D721Med (cell line): ENCODE results near the gene KRT34.

ENCODE experiments used
- DNase-seq: peaks from one replicate; pipeline ENCODE4 v3.0.0; 2011; ENCODE audit warnings: low spot score; ENCODE audit not compliant: insufficient read length
- FAIRE-seq: peaks from 2 replicates; lab custom pipeline; 2011; peaks lifted over from hg19 to GRCh38; lab: Jason Lieb, UNC
- CTCF ChIP-seq: IDR thresholded peaks from 2 replicates; pipeline ENCODE4 v1.5.1; 2012; ENCODE audit warnings: mild to moderate bottlenecking, control low read depth; ENCODE audit not compliant: insufficient read depth; ENCODE audit errors: missing control alignments

KRT34 gene

GRCh38 chr17:41415411-41415810 is 33.3 kb upstream of the KRT34 start:
- DNase-seq, result no peak
- FAIRE-seq, result no peak
- no peak for TF ChIP-seq CTCF

- FAIRE-seq, result no peak
- no peak for DNase-seq
- TF ChIP-seq CTCF, result no peak
Observed at GRCh38 chr17:41413982-41414381, 31.9 kb upstream of the KRT34 start.

DNA sequence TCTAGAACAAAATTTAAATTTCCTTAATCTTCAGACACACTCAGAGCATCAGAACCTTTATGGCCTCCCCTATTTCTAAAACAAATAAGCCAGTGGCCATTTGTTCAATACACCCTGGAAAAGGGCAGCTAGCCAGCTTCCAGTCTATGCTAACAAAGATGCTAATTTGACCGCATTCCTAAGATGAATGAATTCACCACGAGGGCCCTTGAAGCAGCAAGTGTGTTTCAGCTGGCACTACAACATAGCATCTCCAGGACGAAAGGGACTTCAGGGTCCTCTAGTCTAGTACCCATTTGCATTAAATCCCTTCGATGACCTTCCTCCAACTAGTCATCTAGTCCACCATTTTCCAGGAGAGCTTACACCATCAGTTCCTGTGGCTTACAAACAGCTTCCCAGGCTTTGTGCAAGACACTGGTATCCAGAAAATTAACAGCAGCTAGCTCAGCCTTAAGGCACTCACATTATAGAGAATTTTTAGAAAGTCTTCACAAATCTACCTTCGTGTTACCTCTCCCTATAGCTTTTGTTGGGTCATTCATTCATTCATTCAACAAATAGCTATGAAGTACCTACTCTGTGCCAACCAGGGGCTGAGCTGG is 31.3 kb upstream of the KRT34 start:
- TF ChIP-seq CTCF, result no peak
- FAIRE-seq (no peak), DNase-seq (no peak)

DNA sequence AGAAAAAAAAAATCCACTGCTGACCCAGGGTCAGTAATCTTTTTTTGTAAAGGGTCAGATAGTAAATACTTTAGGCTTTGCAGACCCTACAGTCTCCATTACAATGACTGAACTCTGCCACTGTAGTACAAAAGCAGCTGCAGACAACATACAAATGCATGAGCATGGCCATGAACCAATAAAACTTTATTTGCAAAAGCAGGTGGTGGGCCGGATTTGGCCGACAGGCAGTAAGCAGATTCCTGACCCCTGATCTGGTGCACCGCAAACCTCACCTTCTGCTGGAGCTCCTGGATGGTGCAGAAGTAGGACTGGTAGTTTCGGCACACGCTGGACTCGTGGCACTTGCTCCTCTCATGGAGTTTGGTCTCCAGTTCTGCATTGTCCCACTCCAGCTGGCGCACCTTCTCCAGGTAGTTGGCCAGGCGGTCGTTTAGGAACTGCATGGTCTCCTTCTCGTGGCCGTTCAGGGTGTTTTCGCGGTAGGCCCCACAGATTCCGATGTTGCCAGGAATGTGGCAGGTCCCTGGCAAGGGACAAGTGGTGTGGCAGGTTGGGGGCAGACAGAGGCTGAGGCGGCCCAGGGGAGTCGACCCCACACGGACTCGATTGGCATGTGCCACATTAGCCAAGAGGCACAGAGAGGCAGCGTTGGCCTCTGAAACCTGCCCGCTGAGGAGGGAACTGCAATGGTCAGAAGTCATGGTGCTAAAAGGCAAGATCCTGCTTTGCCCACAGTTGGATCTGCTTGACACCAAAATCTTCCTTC is 29.1 kb upstream of the KRT34 start:
- no peak for FAIRE-seq
- no peak for TF ChIP-seq CTCF

GRCh38 chr17:41407226-41407625 is 25.1 kb upstream of the KRT34 start:
- TF ChIP-seq CTCF, result no peak
- DNase-seq (no peak), FAIRE-seq (no peak)

More for the DNA sequence above, 29.1 kb upstream of the KRT34 start:
- DNase-seq, result no peak

DNA sequence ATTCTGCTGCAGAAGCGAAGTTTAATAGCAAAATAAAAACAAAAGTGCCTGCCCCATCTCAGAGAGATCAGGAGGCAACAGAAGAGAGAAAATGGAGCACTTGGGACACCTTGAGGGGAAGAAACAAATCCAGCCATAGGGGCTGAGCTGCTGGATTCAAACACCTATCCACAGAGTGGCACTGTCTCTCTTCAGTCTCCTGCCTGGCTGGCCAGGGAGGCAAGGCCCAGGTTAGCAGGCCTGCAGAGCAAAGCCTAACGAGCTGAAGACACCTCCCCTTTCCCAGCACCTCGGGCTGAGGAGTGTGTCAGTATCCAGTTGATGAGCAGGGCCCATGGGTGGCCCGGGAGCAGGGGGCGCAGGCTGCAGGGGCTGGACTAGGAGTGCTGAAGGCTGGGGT is 24.1 kb upstream of the KRT34 start:
- TF ChIP-seq CTCF, result no peak

More for the DNA sequence above, 24.1 kb upstream of the KRT34 start:
- FAIRE-seq, result no peak
- no peak for DNase-seq
